Chondrocyte (in vitro differentiated cells): ENCODE data around the gene SLBP. TPM values are rescaled to one million over a fixed set of nuclear protein-coding genes. Genes with fewer than 3 reads are reported as not detected.
"Not testable (repeated sequence)": the region's sequence is repeated elsewhere in the genome, so short reads cannot be mapped to it uniquely, and the experiment has no call there.

ENCODE experiments used
- DNase-seq: peaks from one replicate; pipeline ENCODE4 v3.0.0; 2021; ENCODE audit warnings: mixed read lengths, low spot score
- H3K27ac Mint-ChIP-seq: one replicate; pipeline ENCODE4 v1.8.0; 2021; ENCODE audit warnings: mild to moderate bottlenecking, moderate library complexity, mixed read lengths; ENCODE audit not compliant: unreplicated experiment
- H3K27me3 Mint-ChIP-seq: 2 replicates; pipeline ENCODE4 v1.8.0; 2021; ENCODE audit warnings: low read depth, mixed read lengths
- H3K36me3 Mint-ChIP-seq: 2 replicates; pipeline ENCODE4 v1.8.0; 2021; ENCODE audit warnings: low read depth, mixed read lengths
- H3K4me1 Mint-ChIP-seq: 2 replicates; pipeline ENCODE4 v1.8.0; 2021; ENCODE audit warnings: low read depth, mild to moderate bottlenecking, mixed read lengths
- H3K4me3 Mint-ChIP-seq: one replicate; pipeline ENCODE4 v1.8.0; 2021; ENCODE audit warnings: mild to moderate bottlenecking, moderate library complexity, mixed read lengths; ENCODE audit not compliant: unreplicated experiment
- H3K9me3 Mint-ChIP-seq: 2 replicates; pipeline ENCODE4 v1.8.0; 2021; ENCODE audit warnings: low read depth, mixed read lengths
- total RNA-seq: library from RNA; stranded (reverse); gene quantifications from 3 replicates; pipeline ENCODE4 v1.2.1, GENCODE V29; 2021
- TF ChIP-seq, protein P1 (sequence below): fragments of 200-600 bp; sonication (generic); IDR thresholded peaks from 2 replicates; pipeline ENCODE4 v1.5.0; 2021; ENCODE audit warnings: antibody characterized with exemption, mild to moderate bottlenecking, moderate library complexity

The SLBP gene
- total RNA-seq, 1 donor from 2014 or later = 48.7 TPM

DNA sequence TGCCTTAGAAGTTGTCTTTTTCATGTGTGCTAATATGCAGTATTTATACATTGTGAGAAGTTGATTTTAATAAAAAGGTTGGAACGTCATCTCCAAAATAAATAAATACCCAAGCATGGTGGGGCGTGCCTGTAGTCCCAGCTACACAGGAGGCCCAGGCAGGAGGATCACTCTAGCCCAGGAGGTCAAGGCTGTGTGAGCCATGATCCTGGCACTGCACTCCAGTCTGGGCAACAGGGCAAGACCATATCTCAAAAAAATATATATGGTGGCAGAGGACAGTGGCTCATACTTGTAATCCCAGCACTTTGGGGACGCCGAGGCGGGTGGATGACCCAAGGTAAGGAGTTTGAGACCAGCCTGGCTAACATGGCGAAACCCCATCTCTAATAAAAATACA lies 6.4 kb downstream of the SLBP start:
- DNase-seq = peak; percentile 43
- Mint-ChIP-seq H3K27me3 (no peaks in the 10 kb centered on the region), H3K9me3 (no peaks in the 10 kb centered on the region), H3K36me3 (peaks cover 17% of the 10 kb centered on the region), H3K27ac (no peak overlapping the region), H3K4me3 (no peak overlapping the region), H3K4me1 (peaks cover 27% of the 10 kb centered on the region)
- TF ChIP-seq, protein P1, sequence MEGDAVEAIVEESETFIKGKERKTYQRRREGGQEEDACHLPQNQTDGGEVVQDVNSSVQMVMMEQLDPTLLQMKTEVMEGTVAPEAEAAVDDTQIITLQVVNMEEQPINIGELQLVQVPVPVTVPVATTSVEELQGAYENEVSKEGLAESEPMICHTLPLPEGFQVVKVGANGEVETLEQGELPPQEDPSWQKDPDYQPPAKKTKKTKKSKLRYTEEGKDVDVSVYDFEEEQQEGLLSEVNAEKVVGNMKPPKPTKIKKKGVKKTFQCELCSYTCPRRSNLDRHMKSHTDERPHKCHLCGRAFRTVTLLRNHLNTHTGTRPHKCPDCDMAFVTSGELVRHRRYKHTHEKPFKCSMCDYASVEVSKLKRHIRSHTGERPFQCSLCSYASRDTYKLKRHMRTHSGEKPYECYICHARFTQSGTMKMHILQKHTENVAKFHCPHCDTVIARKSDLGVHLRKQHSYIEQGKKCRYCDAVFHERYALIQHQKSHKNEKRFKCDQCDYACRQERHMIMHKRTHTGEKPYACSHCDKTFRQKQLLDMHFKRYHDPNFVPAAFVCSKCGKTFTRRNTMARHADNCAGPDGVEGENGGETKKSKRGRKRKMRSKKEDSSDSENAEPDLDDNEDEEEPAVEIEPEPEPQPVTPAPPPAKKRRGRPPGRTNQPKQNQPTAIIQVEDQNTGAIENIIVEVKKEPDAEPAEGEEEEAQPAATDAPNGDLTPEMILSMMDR = no peak

DNA sequence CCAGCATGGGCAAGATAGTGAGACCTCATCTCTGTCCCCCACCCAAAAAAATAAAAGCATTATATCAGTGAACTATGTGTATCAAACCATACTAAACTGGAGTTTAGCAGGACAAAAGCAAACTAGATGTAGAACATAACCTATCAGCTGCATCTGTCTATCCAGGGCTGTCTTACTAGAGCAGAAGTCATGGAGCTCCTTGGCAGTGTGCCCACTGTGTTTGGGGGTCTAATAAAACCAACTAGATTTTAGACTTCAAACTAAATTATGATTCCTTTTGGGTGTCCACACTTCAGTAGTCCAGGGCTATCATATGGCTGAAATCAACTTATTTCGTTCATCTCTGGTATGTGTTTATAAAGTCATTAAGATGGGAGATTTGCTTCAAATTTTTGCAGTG lies 8.3 kb downstream of the SLBP start:
- no peak for DNase-seq
- H3K4me1 Mint-ChIP-seq = peaks cover 9% of the 10 kb centered on the region
- H3K27me3 Mint-ChIP-seq = no peaks in the 10 kb centered on the region
- no peak overlapping the region for H3K27ac Mint-ChIP-seq
- no peak overlapping the region for H3K4me3 Mint-ChIP-seq
- no peaks in the 10 kb centered on the region for H3K9me3 Mint-ChIP-seq
- peaks cover 16% of the 10 kb centered on the region for H3K36me3 Mint-ChIP-seq
- TF ChIP-seq, protein P1 = no peak

DNA sequence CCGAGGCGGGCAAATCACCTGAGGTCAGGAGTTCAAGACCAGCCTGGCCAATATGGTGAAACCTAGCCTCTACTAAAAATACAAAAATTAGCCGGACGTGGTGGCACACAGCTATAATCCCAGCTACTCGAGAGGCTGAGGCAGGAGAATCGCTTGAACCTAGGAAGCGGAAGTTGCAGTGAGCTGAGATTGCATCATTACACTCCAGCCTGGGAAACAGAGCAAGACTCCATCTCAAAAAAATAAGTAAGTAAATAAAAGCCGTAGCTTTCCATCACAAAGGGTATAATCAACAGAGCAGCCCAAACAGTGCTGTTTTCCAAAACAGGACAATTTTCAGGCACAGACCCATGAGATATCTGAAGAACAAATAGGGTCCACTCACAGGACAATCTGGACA lies 10.4 kb downstream of the SLBP start:
- H3K9me3 Mint-ChIP-seq, H3K27me3 Mint-ChIP-seq, DNase-seq, H3K27ac Mint-ChIP-seq, H3K4me3 Mint-ChIP-seq, H3K4me1 Mint-ChIP-seq: not testable (repeated sequence)
- peaks cover 18% of the 10 kb centered on the region for H3K36me3 Mint-ChIP-seq

DNA sequence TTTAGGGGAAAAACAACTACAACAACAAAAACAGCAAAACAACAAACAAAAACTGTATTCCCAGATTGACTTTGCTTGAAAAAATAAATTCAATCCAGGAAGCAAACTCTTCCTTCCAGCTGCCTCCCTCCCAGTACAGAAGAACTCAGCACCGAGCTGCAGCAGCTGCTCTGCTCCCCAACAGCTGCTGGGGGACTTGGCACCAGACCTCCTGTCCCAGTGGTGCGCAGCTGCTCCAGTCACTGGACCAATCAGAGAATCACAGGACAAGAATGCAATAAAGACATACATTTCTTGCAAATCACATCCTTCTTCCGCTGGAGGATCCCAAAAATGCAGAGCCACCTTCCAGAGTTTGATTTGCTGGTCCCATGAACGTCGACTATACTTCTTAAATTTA lies 16.2 kb downstream of the SLBP start:
- DNase-seq = no peak
- no peaks in the 10 kb centered on the region for H3K9me3 Mint-ChIP-seq
- H3K36me3 Mint-ChIP-seq = peaks cover 17% of the 10 kb centered on the region
- no peak overlapping the region for H3K4me3 Mint-ChIP-seq
- H3K4me1 Mint-ChIP-seq = no peaks in the 10 kb centered on the region
- no peak overlapping the region for H3K27ac Mint-ChIP-seq
- no peaks in the 10 kb centered on the region for H3K27me3 Mint-ChIP-seq
- TF ChIP-seq, protein P1 = no peak

DNA sequence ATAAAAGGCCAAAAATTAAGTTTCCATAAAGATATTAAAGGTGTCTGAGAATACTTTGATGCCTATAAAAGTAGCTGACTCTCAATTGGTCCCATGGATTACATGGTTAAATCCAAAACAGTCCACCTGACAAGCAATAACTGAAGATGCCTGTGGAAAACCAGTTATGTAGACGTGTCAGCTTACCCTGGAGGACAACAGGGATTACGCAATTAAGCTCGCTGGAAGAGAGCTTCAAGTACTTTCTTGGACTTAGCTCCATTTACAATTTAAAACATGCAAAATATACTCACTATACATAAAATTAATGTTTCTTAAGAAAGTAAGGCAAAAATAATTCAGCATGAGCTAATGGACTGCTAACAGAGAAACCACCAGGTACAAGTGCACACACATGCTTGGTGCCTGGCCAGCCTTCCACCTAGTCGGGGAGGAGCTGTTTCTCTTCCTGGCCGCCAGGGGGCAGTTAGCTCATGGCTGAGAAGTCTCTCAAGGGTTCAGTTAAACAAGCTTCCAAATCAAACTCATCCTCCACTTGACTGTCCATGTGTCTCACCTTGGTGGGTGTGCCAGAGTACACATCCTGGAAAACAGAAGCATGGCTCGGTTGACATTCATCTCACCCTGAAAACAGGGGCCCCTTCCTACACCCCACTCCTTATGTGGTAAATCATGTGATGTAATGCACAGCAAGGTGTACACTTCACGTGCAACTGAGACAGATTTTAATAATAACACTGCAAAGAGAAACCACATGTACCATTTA lies 18.8 kb downstream of the SLBP start:
- Mint-ChIP-seq H3K9me3 (no peaks in the 10 kb centered on the region), H3K27me3 (no peaks in the 10 kb centered on the region), H3K4me1 (no peaks in the 10 kb centered on the region), H3K36me3 (peaks cover 20% of the 10 kb centered on the region), H3K4me3 (no peak overlapping the region), H3K27ac (no peak overlapping the region)
- DNase-seq = no peak
- TF ChIP-seq, protein P1 = peak; percentile 93

DNA sequence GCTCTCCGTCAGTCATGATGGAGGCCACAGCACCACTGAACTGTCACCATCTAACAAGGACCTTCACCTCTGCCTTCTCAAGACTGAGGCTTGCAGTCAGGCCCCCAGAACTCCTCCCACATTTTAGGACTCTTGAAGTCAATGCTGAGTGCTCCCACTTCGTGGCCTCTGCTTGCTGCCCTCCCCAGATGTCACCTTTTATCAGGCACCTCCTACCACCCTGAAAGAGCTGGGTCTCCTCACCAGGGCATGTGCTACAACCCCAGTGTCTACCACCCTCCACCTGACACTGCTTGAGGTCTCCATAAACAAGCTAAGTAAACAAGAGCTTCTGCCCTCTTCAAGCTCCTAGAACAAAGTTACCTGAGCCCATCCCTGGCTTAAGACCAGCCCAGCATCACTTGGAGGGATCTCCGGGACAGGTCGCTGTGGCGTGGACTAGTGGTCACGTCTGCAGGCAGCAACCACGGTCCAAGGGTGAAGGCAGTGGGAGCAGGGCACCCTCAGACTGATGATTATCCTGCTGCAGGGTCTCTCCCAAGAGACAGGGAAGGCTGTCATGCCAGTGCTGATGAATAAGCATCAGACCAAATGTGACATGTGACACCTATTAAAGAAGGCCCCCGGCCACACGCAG lies 20.3 kb downstream of the SLBP start:
- TF ChIP-seq, protein P1 = no peak
- peaks cover 17% of the 10 kb centered on the region for H3K36me3 Mint-ChIP-seq
- H3K27me3 Mint-ChIP-seq = no peaks in the 10 kb centered on the region
- no peak overlapping the region for H3K4me3 Mint-ChIP-seq
- no peak overlapping the region for H3K27ac Mint-ChIP-seq
- H3K9me3 Mint-ChIP-seq = no peaks in the 10 kb centered on the region
- H3K4me1 Mint-ChIP-seq = no peaks in the 10 kb centered on the region
- DNase-seq = peak; percentile 61
